ENCODE data around the gene SMARCD1. TPM values are rescaled to one million over a fixed set of nuclear protein-coding genes. Genes with fewer than 3 reads are reported as not detected.

The SMARCD1 gene
- total and polyA plus RNA-seq, 7 donors, result 11.7 to 21.1 (median 16.4) TPM

GRCh38 chr12:50107416-50108268 is 22.5 kb downstream of the SMARCD1 start:
- intact Hi-C loops (cut with DNase I), result no loop called here

GRCh38 chr12:50109319-50109718 is 24.2 kb downstream of the SMARCD1 start:
- Histone ChIP-seq H3K4me1 (peaks cover 66% of the 10 kb centered on the region), H3K4me3 (peak overlapping the region; percentile 87), H3K27me3 (ENCODE audit: insufficient read depth in 3 of 3, low read length in 2 of 3) (no peaks in the 10 kb centered on the region), H3K27ac (peak overlapping the region; percentile 96), H3K9me3 (no peaks in the 10 kb centered on the region), H3K36me3 (ENCODE audit: insufficient read depth in 1 of 2, low read depth in 1 of 2) (peaks cover 0 to 33% of the 10 kb centered on the region in 2 donors)
- TF ChIP-seq, protein P1, sequence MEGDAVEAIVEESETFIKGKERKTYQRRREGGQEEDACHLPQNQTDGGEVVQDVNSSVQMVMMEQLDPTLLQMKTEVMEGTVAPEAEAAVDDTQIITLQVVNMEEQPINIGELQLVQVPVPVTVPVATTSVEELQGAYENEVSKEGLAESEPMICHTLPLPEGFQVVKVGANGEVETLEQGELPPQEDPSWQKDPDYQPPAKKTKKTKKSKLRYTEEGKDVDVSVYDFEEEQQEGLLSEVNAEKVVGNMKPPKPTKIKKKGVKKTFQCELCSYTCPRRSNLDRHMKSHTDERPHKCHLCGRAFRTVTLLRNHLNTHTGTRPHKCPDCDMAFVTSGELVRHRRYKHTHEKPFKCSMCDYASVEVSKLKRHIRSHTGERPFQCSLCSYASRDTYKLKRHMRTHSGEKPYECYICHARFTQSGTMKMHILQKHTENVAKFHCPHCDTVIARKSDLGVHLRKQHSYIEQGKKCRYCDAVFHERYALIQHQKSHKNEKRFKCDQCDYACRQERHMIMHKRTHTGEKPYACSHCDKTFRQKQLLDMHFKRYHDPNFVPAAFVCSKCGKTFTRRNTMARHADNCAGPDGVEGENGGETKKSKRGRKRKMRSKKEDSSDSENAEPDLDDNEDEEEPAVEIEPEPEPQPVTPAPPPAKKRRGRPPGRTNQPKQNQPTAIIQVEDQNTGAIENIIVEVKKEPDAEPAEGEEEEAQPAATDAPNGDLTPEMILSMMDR (IDR thresholded peaks at IDR 0.05), result no peak
- 42 to 79% (median 61%) methylated on average over 3 of the region's 3 CpGs for WGBS, 3 donors
- intact Hi-C loops (cut with DNase I), result no loop called here
- DNase-seq, result no peak
- no peak for ATAC-seq

More at GRCh38 chr12:50107416-50108268, 22.5 kb downstream of the SMARCD1 start:
- Histone ChIP-seq H3K27ac (peak overlapping the region; percentile 96), H3K4me1 (peaks cover 62% of the 10 kb centered on the region), H3K27me3 (ENCODE audit: insufficient read depth in 3 of 3, low read length in 2 of 3) (no peaks in the 10 kb centered on the region), H3K36me3 (ENCODE audit: insufficient read depth in 1 of 2, low read depth in 1 of 2) (peaks cover 0 to 33% of the 10 kb centered on the region in 2 donors), H3K9me3 (no peaks in the 10 kb centered on the region), H3K4me3 (peak overlapping the region; percentile 5)
- DNase-seq, result no peak
- TF ChIP-seq, protein P1 (IDR thresholded peaks at IDR 0.05), result no peak
- WGBS, 3 donors, result 78 to 90% (median 83%) methylated on average over 17 of the region's 17 CpGs
- no peak for ATAC-seq

DNA sequence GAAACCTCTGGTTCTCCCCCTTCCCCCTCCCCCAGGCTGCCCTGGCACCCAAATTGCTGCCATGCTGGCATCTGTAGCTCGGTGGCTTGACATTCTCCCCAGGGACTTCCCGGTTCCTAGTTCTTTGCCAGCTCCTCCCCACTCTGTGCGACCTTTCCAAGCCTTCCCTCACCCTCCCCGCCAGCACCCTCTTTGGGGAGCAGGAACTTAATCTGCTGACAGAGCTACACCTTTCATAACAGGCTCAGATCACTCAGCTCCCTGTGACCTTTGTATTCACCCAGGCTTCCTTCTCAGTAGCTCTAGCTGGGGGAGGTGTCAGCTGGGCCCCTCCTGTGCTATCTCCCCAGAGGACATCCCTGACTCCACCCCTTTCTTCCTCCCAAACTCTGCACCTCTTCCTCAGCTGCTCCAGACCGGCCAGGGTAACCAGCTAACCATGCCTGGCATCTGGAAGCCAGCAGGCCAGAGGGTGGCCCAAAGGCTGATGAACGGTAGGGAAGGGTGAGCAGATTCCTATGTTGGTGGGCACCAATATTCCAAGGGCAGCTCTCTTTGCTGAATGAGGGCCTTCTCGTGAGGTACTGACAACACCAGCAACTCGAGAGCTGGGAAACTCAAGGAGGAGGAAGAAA is 25.1 kb downstream of the SMARCD1 start:
- Histone ChIP-seq H3K4me3 (peak overlapping the region; percentile 87), H3K36me3 (ENCODE audit: insufficient read depth in 1 of 2, low read depth in 1 of 2) (peaks cover 0 to 41% of the 10 kb centered on the region in 2 donors), H3K27me3 (ENCODE audit: insufficient read depth in 3 of 3, low read length in 2 of 3) (no peaks in the 10 kb centered on the region), H3K9me3 (no peaks in the 10 kb centered on the region), H3K27ac (peak overlapping the region; percentile 96), H3K4me1 (peaks cover 72% of the 10 kb centered on the region)
- peak; percentile 3 to 29 (median 19) for ATAC-seq
- DNase-seq, result peak; percentile 60 to 79
- 18 to 23% (median 20%) methylated on average over 8 of the region's 8 CpGs for WGBS, 3 donors
- TF ChIP-seq, protein P1 (IDR thresholded peaks at IDR 0.05), result no peak
- intact Hi-C loops (cut with DNase I), result no loop called here

DNA sequence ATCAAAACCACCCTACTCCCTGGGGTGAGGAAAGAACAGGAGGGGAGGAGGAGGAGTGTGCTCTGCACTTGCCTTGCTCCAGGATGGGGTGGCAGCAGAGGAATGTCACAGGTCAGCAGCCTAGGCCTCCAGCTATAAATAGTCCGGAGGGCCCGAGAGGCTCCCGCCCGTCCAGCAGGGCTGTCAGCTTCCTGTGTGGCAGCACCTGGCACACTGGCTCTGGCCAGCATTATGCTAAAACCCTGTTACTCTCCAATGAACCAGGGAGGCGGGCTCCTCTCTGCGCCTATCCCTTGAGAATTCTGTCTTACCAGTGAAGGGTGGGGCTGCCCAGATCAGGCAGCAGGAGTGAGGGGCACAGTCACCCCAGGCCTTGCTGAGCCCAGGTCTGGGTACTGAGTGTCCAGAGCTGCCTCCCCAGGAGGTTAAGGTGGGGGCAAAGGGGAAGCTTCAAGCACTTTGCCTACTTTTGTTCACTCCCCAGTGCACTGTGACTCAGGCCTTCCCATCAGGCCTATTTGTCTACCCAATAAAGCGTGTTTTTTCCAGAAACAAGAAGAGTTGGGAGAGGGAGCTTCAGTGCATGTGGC is 25.7 kb downstream of the SMARCD1 start:
- intact Hi-C loops (cut with DNase I), result no loop called here
- TF ChIP-seq, protein P1 (IDR thresholded peaks at IDR 0.05), result no peak
- WGBS, 3 donors, result 10 to 14% (median 11%) methylated on average over 7 of the region's 7 CpGs

More for the DNA sequence above, 25.7 kb downstream of the SMARCD1 start:
- DNase-seq (peak; percentile 79 to 92), ATAC-seq (peak; percentile 69 to 76 (median 74))
- no peaks in the 10 kb centered on the region for H3K9me3 ChIP-seq
- no peaks in the 10 kb centered on the region for H3K27me3 ChIP-seq (ENCODE audit: insufficient read depth in 3 of 3, low read length in 2 of 3)
- H3K4me3 ChIP-seq, result peak overlapping the region; percentile 87
- H3K27ac ChIP-seq, result peak overlapping the region; percentile 96
- peaks cover 0 to 41% of the 10 kb centered on the region in 2 donors for H3K36me3 ChIP-seq (ENCODE audit: insufficient read depth in 1 of 2, low read depth in 1 of 2)
- H3K4me1 ChIP-seq, result peaks cover 70% of the 10 kb centered on the region
